HTERT RPE-1 (cell line): ENCODE measurements around the gene LIPC.

Source experiments
- in situ Hi-C: fragments of 300-500 bp; cut with MboI; formaldehyde crosslinking; loops from 4 replicates; pipeline ENCODE4 v1.14.3; 2020; ENCODE audit warnings: low sequenced_read_pairs

LIPC gene

DNA sequence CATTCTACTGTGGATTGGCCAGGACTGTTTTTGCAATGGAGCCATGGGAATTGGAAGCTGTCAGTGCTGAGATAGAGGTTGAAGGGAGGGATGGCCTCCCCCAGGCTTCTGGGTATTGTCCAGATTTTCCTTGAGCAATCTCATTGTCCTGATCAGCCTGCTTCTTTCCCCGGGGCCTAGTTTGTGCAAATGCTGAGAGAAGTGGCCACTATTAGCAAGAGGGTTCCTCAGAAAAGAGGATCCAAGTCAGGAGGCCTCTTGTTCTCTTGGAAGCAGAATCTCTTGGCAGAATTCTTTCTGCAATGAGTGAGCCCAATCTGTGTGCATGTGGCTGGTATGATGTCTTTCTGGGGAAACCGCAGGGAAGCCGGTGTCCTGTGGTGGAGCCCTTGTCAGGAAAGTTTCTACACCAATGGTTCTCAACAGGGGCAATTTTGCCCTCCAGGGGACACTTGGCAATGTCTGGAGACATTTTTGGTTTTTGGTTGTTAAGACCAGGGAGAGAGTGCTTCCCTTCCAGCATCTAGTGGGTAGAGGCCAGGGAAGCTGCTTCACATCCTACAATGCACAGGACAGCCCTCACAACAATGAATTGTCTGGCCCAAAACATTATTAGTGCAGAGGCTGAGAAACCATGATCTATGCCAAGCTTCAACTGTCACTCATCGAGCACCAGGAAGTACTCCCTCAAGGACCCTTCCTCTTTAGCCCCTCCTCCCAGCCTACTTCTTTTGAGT, 2.0 kb downstream of the LIPC start:
- in situ Hi-C loops, result no loop called here

- in situ Hi-C loops, result no loop called here
Observed at GRCh38 chr15:58434334-58434875, 2.6 kb downstream of the LIPC start.

- in situ Hi-C loops, result no loop called here
Observed at GRCh38 chr15:58436552-58436951, 4.8 kb downstream of the LIPC start.

DNA sequence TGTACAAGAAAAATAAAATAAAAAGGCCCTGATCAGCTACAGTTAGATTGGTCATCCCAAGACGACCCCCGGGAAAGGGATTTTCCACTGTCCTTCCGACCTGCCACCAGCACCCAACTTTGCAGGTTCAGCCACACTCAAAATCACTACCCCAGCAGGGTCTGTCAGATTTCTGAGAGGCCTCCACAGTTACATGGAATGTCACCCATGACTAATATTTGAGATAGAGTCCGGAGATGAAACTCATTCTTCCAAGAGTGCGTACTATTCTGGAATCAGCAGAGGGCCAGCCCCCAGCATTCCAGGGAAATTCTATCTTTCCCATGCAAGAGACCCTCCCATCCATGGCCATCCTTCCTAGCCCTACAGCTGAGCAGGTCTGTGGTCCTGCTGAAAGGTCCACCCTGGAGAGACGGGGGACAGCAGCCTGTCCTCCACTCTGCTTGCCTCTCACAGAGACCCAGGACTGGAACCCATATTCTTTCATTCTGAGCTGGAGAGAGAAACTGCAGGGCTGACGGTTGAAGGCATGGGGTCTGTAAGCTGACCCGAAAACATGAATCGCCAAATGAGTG, 5.8 kb downstream of the LIPC start:
- in situ Hi-C loops, result no loop called here

GRCh38 chr15:58438111-58438510, 6.3 kb downstream of the LIPC start:
- in situ Hi-C loops, result no loop called here

GRCh38 chr15:58438956-58439355, 7.2 kb downstream of the LIPC start:
- in situ Hi-C loops, result no loop called here

DNA sequence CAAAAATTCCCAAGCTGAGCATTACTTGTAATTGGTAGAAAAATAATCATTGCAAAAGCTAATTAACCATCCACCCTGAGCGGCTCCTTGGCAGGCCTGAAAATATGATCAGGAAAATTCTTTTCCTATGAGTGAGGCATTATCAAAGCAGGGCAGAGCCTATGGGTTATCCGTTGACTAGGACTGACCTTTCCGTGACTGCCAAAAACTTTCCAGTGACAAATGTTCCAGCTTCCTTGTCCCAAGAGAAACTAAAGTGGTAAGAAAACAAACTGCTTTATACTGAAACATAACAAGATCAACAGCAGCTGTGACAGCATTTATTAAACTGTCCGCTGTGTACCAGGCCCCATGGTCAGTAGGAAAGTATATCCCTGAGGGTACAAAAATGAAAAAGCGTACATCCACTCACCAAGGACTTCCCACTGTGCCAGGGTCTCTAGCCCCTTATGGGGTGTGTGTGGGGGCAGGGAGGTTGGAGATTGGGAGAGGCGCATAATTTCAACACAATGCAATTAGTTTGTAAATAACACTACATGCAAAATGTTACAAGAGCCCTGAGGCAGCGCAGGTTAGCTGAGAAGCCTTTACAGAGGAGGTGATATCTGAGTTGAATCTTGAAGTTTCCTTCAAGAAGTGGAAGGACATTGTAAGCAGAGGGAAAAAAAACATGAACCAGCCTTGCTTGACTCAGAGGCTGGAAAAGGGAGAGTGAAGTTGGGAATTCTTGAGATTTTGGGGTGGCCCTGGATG, 8.5 kb downstream of the LIPC start:
- in situ Hi-C loops, result no loop called here

DNA sequence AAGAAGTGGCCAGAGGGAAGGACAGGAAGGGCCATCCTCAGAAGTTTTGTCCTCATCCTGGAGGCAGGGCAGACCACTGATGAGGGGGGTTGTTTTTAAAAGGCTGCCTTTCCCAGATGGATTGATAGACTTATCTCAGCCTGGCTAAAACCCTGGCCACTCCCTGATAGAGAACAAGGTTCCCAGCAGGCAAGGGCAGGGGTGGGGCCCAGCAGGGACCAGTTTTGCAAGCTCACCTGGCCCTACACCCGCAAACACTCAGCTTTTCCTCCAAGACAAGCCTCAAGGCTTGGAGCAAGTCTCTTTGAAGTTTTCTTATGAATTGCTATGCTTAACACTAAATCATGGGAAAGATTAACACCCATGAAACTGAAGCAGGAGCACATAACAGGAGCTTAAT, 9.1 kb downstream of the LIPC start:
- in situ Hi-C loops, result no loop called here

DNA sequence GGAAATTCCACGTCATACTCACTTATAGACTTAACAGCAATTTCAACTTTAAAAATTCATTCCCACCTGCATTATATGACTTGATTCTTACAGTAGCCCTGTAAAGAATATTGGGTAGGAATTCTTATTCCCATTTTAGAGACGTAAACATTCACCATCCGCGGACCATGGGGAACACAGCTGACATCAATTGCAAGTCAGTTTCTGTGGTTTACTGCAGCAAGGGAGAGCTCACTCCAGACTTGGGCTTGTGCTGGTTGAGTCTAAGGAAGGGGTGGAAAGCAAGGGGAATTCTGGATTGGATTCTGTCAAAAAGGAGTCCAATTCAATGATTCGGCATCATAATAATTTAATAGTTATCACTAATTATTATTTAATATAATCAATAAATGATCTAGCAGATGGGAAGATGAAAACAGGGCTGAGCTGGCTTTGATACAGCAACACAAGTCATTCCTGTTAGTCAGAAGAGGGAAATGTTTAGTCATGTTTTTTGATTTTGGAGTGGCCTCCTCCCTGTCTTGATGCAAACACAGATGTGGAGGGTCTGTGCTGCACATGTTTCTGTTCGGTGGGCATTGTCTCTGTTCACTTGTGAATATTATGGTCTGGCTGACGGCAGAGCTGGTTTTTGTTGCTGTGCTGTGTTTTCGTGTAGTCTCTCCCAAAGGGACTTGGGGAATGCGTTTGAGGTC, 9.7 kb downstream of the LIPC start:
- in situ Hi-C loops, result no loop called here

GRCh38 chr15:58442122-58442521, 10.3 kb downstream of the LIPC start:
- in situ Hi-C loops, result no loop called here

DNA sequence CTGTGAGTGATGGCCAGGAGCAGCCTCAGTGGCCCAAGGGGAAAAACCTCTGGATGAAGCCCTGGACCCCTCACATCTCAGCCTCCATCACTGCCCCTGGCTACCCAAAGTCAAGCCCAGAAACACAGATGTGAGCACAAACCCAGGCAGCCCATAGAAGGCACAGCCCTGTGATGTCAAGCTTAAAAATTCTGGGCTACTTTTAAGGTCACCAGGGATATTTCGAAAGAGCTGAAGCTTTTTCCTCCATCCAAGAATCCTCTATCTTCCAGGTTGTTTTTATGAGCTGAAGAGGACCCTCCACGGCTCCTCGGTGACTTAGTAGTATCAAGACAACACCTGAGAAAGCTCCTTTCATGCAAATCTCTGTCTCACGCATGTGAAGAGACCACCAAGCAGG, 11.5 kb downstream of the LIPC start:
- in situ Hi-C loops, result no loop called here

DNA sequence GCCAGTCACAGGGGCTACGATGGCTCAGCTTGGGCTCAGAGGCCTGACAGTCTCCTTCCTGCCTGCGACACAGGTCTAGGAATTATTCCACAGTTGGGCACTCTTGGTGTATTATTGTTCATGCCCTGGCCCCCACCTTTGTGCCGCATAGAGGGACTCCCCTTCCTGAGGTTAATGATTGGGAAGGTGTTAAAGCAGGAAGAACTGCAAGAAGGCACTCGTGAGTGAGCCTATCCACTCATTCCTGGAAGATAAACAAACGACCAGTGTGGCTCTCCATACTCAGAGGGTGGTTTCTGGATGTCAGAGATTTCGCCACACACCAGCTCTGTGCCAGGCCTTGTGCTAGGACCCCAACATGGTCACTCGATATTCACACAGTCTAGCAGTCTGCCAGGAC, 12.3 kb downstream of the LIPC start:
- in situ Hi-C loops, result no loop called here

- in situ Hi-C loops, result no loop called here
Observed at GRCh38 chr15:58444658-58445332, 13.0 kb downstream of the LIPC start.

DNA sequence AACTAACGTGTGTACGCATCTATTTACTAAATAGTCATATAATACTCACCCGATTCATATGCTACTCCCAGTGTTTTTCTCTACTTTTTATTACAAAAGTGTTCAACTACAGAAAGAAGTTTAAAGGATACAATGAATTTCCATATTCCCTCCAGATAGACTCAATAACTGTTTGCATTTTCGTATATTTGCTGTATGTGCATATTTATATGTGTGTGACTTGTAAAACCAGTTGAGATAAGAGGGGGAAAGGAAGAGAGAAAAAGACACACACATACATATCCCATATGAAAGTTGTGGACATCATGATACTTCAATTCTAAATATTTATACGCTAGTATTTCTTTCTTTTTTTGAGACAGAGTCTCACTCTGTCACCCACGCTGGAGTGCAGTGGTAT, 14.1 kb downstream of the LIPC start:
- in situ Hi-C loops, result no loop called here

DNA sequence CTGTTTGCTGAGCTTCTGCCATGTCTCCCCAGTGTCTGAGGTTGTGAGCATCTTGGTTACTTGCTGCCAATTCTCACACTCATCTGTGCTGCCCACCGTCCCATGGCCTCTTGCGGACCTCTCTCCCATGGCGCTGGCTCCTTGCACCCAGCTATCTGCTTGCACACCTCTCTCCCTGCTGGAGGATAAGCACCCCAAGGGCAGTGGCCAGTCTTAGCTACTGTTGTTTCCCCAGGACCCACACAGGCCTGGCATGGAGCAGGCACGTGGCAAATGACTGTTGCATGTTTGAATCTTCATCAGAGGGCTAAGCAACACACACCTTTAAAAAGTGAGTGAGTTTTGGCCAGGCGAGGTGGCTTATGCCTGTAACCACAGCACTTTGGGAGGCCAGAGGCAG, 14.7 kb downstream of the LIPC start:
- in situ Hi-C loops, result no loop called here

GRCh38 chr15:58447271-58448010, 15.7 kb downstream of the LIPC start:
- in situ Hi-C loops, result no loop called here

GRCh38 chr15:58448331-58448730, 16.5 kb downstream of the LIPC start:
- in situ Hi-C loops, result no loop called here

- in situ Hi-C loops, result no loop called here
Observed at GRCh38 chr15:58448906-58449305, 17.1 kb downstream of the LIPC start.

DNA sequence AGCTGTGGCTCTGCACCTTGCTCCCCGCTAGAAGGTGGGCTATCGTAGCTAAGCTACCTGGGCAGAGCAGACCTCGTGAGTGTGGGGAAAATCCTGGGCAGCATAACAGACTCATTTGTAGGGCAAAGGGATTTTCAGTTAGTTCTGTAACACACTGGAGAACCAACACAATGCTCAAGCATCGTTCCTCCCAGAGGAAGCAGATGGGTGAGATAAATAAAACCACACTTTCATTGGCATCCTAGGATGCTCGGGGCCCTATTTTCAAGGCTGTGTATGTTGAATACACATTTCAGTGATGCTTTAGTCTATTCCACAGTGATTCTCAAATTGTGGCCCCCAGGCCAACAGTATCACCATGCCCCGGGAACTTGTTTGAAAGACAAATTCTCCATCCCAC, 20.0 kb downstream of the LIPC start:
- in situ Hi-C loops, result no loop called here

GRCh38 chr15:58452775-58453174, 21.0 kb downstream of the LIPC start:
- in situ Hi-C loops, result no loop called here
